ENCODE data around the gene RBSN. TPM values are rescaled to one million over a fixed set of nuclear protein-coding genes. Genes with fewer than 3 reads are reported as not detected.
A peak's percentile ranks its signal among the peaks of the same experiment; 100 is the strongest.

RBSN gene
- total RNA-seq, 3 donors from 2014 or later: 28.6 to 30.5 (median 29.6) TPM

GRCh38 chr3:15086263-15086662 is 12.7 kb downstream of the RBSN start:
- H3K36me3 ChIP-seq: no peaks in the 10 kb centered on the region
- no peak overlapping the region for H3K4me3 ChIP-seq
- H3K27ac ChIP-seq: no peak overlapping the region
- H3K9me3 ChIP-seq: no peaks in the 10 kb centered on the region
- intact Hi-C loops (cut with DNase I; ENCODE audit: low total_unique reads): no loop called here
- H3K4me1 ChIP-seq: no peaks in the 10 kb centered on the region
- no peaks in the 10 kb centered on the region for H3K27me3 ChIP-seq
- DNase-seq (ENCODE audit: low spot score in 2 of 2): no peak
- no peak for TF ChIP-seq POLR2A (IDR thresholded peaks at IDR 0.05)
- TF ChIP-seq, protein P1, sequence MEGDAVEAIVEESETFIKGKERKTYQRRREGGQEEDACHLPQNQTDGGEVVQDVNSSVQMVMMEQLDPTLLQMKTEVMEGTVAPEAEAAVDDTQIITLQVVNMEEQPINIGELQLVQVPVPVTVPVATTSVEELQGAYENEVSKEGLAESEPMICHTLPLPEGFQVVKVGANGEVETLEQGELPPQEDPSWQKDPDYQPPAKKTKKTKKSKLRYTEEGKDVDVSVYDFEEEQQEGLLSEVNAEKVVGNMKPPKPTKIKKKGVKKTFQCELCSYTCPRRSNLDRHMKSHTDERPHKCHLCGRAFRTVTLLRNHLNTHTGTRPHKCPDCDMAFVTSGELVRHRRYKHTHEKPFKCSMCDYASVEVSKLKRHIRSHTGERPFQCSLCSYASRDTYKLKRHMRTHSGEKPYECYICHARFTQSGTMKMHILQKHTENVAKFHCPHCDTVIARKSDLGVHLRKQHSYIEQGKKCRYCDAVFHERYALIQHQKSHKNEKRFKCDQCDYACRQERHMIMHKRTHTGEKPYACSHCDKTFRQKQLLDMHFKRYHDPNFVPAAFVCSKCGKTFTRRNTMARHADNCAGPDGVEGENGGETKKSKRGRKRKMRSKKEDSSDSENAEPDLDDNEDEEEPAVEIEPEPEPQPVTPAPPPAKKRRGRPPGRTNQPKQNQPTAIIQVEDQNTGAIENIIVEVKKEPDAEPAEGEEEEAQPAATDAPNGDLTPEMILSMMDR (IDR thresholded peaks at IDR 0.05): no peak
- TF ChIP-seq POLR2AphosphoS5 (IDR thresholded peaks at IDR 0.05): no peak

GRCh38 chr3:15083252-15083651 is 15.7 kb downstream of the RBSN start:
- intact Hi-C loops (cut with DNase I; ENCODE audit: low total_unique reads): no loop called here
- Histone ChIP-seq H3K4me1 (no peaks in the 10 kb centered on the region), H3K36me3 (no peaks in the 10 kb centered on the region), H3K27ac (no peak overlapping the region), H3K27me3 (no peaks in the 10 kb centered on the region), H3K4me3 (no peak overlapping the region), H3K9me3 (no peaks in the 10 kb centered on the region)
- TF ChIP-seq POLR2A (IDR thresholded peaks at IDR 0.05) (no peak), POLR2AphosphoS5 (IDR thresholded peaks at IDR 0.05) (no peak)
- TF ChIP-seq, protein P1 (IDR thresholded peaks at IDR 0.05): no peak
- DNase-seq (ENCODE audit: low spot score in 2 of 2): no peak

- TF ChIP-seq POLR2AphosphoS5 (IDR thresholded peaks at IDR 0.05) (no peak), POLR2A (IDR thresholded peaks at IDR 0.05) (no peak)
- TF ChIP-seq, protein P1 (IDR thresholded peaks at IDR 0.05): no peak
- H3K27ac ChIP-seq: peak overlapping the region in 1 of 2 donors; percentile 35
- H3K27me3 ChIP-seq: no peaks in the 10 kb centered on the region
- no peaks in the 10 kb centered on the region for H3K4me1 ChIP-seq
- intact Hi-C loops (cut with DNase I; ENCODE audit: low total_unique reads): no loop called here
- no peak for DNase-seq (ENCODE audit: low spot score in 2 of 2)
- H3K4me3 ChIP-seq: no peak overlapping the region
- no peaks in the 10 kb centered on the region for H3K9me3 ChIP-seq
- H3K36me3 ChIP-seq: no peaks in the 10 kb centered on the region
Measured at GRCh38 chr3:15081960-15082664, 16.8 kb downstream of the RBSN start.

GRCh38 chr3:15079091-15079490 is 19.9 kb downstream of the RBSN start:
- intact Hi-C loops (cut with DNase I; ENCODE audit: low total_unique reads): no loop called here
- H3K27me3 ChIP-seq: no peaks in the 10 kb centered on the region
- no peak overlapping the region for H3K27ac ChIP-seq
- TF ChIP-seq POLR2A (IDR thresholded peaks at IDR 0.05) (no peak), POLR2AphosphoS5 (IDR thresholded peaks at IDR 0.05) (no peak)
- TF ChIP-seq, protein P1 (IDR thresholded peaks at IDR 0.05): no peak
- peaks cover 4% of the 10 kb centered on the region for H3K36me3 ChIP-seq
- no peak overlapping the region for H3K4me3 ChIP-seq
- H3K4me1 ChIP-seq: no peaks in the 10 kb centered on the region
- no peaks in the 10 kb centered on the region for H3K9me3 ChIP-seq
- DNase-seq (ENCODE audit: low spot score in 2 of 2): no peak

DNA sequence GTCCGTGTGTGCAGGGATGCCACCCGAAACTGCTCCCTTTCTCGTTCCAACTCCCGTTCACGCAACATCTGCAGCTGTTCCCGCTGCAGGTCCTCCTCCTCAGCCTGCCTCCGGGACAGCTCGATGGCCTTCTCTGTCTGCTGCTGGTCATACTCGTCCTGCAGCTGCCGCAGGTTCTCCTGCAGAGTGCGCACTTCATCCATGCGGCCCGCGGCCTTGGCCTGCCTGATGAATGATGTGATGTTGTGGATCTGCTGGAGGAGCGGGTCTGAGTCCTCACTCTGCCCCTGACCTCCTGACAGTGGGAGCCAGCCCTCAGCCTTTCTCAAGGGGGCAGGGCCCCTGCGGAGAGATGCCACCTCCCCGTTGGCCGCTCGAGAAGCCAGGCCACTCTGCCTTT is 24.4 kb downstream of the RBSN start:
- intact Hi-C loops (cut with DNase I; ENCODE audit: low total_unique reads): no loop called here
- H3K4me3 ChIP-seq: no peak overlapping the region
- TF ChIP-seq POLR2A (IDR thresholded peaks at IDR 0.05) (no peak), POLR2AphosphoS5 (IDR thresholded peaks at IDR 0.05) (no peak)
- TF ChIP-seq, protein P1 (IDR thresholded peaks at IDR 0.05): no peak

More for the DNA sequence above, 24.4 kb downstream of the RBSN start:
- Histone ChIP-seq H3K9me3 (no peaks in the 10 kb centered on the region), H3K4me1 (no peaks in the 10 kb centered on the region), H3K27ac (no peak overlapping the region), H3K36me3 (peaks cover 4% of the 10 kb centered on the region), H3K27me3 (no peaks in the 10 kb centered on the region)
- no peak for DNase-seq (ENCODE audit: low spot score in 2 of 2)

Data from breast epithelium (tissue), 4 donors.